Activated CD8-positive, alpha-beta memory T cell treated with anti-CD3 and anti-CD28 coated beads, Interleukin-2, amount 50 U/mL, for 24 hours (primary cell): ENCODE results near the gene NLGN3.
A peak's percentile ranks its signal among the peaks of the same experiment; 100 is the strongest.

Experiments used
- DNase-seq: peaks from one replicate; pipeline ENCODE4 v3.0.0-alpha.2; 2020; ENCODE audit errors: extremely low read depth

NLGN3 gene

DNA sequence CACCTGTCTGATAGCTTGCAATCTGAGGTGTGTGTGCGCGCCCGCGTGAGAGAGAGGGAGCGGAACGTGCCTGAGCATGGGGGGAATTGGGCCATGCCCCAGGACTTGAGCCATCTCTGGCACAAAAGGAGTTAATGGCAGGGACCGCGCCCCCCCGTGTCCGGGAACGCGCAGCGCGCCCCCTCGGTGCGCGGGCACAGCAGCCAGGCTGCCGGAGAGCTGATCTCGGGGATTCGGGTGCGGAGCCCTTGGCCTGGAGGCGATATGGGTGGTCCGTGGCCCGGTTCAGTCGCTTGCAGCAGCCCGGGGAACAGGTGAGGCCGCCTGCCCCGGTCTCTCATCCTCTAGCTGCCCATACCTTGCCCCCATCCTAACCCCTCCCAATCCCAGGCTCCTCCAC, at the start of gene NLGN3:
Gene NLGN3 (plus strand): TSS at position 191 of the 400 bp plus-strand sequence. CDS start 2,909 bp downstream, outside the sequence.
- DNase-seq = no peak

DNA sequence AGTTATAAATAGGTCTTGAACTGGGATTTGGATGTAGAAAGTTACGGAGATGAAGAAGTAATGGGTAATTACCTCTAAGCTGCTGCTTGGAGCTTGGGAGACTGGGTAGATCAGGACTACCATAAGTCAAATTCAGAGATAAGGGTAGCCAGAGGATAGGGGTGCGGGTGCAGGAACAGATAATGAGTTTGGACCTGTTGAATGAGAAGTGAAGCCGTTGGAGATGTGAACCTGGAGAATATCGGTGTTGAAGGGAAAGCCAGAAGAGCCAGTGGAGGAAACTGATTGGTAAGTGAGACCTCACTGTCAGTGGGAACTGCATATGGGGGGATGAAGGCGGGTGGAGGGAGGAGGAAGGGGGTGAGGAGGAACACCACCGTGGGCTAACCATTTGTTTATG, 49.6 kb upstream of the NLGN3 start:
- DNase-seq = no peak

DNA sequence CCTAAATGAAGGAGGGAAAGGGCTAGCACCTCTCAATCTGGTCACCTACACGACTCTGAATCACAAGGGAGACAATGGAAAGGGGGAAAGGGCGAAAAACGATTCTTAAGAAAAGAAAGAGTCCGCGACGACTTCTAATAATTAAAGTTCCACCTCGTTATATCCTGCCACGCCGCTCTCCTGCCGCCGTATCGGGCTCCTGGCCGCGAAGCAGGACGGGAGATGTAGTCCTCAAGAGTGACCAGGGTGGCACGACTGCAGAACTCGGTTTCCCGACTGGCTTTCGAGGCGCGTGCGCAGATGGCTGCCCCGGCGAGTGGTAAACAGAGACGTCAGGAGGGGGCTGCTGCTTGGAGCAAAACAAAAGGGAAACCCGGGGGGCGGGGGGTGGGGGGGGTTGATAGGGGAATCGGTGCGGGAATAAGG, 49.1 kb upstream of the NLGN3 start, which contains the start of gene FOXO4:
Gene FOXO4 (plus strand): TSS at position 297 of the 426 bp plus-strand sequence. CDS start 678 bp downstream, outside the sequence.
- DNase-seq = peak; percentile 59

DNA sequence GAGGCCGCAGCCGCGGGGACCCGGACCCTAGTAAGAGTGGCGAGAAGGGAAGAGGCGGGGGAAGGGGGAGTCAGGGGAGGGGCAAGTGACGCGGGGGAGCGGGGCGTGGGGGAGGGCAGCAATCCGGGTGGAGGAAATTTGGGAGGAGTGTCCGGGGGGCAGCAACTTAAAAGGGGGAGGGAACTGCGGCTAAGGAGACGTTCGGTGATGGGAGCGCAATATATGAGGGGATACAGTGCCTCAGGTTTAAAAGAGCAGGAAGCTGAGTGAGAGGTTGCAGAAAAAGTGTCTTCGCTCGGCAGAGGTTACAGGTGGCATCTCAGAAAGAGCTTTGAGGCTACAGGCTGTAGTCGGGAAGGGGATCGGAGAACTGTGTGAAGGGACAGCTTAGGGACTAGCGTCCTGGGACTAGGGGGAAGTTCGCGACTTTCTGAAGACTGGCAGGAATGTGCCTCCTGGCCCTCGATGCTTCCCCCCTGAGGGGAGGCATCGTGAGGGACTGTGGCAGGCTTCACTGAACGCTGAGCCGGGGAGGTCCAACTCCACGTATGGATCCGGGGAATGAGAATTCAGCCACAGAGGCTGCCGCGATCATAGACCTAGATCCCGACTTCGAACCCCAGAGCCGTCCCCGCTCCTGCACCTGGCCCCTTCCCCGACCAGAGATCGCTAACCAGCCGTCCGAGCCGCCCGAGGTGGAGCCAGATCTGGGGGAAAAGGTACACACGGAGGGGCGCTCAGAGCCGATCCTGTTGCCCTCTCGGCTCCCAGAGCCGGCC, 48.5 kb upstream of the NLGN3 start:
- DNase-seq = no peak

DNA sequence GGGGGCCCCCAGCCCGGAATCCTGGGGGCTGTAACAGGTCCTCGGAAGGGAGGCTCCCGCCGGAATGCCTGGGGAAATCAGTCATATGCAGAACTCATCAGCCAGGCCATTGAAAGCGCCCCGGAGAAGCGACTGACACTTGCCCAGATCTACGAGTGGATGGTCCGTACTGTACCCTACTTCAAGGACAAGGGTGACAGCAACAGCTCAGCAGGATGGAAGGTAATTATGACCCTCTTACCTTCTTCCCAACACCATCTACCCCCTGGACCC, 47.9 kb upstream of the NLGN3 start:
- no peak for DNase-seq

DNA sequence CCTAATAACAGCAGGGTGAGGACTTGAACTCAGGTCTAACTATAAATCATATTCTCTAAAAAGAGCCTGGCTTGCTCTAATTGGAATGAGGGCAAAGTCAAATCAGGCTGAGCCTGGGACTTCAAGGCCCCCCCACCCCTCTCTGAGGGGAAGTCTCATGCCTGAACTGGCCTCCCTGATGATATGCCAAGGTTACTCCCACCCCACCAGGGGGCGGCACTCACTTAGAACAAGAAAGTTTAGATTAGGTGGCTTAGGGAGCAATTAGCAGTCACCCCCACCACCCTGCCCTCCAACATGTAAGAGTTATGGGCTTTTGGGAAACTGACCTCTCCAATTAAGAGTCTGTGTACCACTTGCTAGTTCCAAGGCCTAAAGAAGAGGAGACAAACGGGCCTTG, 46.3 kb upstream of the NLGN3 start:
- DNase-seq = no peak

DNA sequence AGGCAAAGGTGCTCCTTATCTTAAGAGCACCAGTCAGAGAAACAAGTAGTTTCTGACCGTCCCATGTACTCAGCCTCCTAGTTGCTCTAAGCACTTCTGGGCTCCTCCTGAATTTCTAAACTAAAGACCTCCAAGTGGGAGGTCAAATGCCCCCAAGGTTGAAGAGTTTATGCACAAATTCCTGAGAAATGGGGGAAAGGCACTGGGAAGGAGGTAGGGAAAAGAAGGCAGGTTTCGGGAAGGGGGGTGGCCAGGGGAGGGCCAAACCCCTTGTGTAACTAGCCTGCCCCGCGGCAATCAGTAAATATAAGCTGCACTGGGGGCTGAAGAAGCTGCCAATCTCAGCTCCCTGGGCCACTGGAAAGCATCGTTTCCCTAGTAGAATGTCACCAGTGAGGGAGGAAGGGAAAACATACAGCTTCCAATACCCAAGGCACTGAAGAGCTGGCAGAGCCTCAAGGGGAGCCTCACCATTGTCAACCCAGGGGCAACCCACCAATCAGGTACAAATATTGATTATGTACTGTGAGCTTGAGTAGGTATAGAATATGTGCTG, 45.6 kb upstream of the NLGN3 start:
- no peak for DNase-seq

DNA sequence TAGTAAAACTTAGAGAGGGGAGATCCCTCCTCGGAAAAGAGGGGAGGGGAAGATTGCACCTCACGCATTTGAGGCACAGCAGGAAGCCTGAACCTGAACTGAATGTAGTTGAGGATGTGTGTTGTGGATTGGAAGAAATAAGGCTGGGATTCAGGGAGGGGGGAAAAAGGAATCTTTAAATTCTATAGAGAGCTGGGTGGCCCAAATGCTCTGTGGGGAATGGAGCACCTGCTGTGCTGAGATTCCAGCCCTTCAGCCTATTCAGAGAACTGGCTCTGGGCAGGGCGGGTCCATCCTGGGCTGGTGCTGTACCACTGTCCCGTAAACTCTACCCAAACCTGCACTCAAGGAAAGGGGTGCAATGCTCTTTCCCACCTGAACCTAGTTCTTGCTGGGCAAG, 44.9 kb upstream of the NLGN3 start:
- no peak for DNase-seq

DNA sequence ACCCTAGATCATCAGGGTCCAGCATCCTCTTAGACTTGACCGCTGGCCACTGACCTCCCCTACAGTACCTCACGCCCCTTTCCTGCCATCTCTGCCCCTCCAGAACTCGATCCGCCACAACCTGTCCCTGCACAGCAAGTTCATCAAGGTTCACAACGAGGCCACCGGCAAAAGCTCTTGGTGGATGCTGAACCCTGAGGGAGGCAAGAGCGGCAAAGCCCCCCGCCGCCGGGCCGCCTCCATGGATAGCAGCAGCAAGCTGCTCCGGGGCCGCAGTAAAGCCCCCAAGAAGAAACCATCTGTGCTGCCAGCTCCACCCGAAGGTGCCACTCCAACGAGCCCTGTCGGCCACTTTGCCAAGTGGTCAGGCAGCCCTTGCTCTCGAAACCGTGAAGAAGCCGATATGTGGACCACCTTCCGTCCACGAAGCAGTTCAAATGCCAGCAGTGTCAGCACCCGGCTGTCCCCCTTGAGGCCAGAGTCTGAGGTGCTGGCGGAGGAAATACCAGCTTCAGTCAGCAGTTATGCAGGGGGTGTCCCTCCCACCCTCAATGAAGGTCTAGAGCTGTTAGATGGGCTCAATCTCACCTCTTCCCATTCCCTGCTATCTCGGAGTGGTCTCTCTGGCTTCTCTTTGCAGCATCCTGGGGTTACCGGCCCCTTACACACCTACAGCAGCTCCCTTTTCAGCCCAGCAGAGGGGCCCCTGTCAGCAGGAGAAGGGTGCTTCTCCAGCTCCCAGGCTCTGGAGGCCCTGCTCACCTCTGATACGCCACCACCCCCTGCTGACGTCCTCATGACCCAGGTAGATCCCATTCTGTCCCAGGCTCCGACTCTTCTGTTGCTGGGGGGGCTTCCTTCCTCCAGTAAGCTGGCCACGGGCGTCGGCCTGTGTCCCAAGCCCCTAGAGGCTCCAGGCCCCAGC, 43.8 kb upstream of the NLGN3 start:
- no peak for DNase-seq

DNA sequence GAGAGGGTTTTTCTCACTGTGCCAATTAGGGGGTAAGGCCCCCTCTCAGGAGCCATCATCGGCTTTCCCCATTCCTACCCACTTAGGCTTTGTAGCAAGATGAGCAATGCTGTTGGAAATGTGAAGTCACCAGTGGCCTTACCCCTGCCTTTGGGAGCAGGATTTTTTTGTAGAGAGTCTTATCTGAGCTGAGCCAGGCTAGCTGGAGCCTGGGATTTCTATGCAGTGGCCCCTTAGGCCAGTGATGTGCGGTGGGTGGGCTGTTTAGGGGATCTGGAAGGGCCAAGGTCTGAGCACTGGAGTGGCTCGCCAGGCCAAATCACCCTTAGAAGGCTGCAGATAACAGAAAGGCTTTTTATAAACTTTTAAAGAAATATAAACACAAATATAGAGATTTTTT, 42.3 kb upstream of the NLGN3 start:
- DNase-seq = no peak

DNA sequence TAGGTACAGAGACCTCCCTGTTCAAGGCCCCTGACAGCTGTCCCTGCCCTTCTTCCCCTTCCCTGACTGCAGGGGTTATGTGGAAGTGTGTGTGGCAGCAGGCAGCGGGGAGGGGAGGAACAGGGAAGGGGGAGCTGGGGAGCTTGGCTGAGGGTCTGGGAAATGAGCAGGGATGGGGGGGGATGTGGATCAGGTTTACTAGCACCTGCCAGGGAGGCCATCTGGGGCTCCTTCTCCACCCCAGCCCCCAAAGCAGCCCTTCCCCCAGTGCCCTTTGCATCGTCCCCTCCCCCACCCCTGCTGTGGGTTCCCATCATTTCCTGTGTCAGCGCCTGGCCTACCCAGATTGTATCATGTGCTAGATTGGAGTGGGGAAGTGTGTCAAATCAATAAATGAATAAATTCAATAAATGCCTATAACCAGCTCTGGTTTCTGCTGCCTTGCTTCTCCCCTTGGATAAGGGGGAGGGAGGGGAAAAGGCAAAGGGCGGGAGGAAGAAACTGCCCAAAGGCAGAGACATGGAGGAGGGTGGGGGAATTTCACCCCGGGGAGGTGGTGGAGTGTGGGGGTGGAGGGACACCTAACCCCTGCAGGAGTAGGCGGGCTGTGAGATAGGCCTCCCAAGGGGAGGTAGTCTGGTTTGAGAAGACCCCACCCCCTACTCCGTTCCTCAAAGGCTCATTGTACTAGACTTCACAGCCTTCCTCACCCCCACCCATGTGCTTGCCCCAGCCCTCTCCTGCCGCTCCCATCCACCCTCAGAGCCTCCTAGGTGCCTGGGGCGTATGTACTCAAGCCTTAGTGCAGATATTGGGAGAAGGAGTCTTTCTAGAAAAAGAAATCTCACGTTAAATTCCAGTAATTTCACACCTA, 41.3 kb upstream of the NLGN3 start:
- DNase-seq = no peak

DNA sequence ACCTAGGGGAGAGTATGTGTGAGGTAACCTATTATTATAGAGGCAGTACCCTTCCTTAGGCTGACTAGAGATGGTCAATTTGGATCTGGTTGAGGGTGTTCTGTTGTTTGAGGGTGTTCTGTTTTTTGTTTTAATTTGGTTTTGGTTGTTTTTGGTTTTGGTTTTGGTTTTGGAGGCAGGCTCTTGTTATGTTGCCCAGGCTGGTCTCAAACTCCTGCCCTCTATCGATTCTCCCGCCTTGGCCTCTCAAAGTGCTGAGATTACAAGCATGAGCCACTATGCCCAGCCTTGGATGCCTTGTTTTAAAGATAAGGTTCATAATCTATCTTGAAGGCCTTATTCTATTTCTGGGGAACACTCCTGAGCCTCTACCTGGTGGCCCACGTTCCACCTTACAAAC, 39.0 kb upstream of the NLGN3 start:
- DNase-seq = no peak

DNA sequence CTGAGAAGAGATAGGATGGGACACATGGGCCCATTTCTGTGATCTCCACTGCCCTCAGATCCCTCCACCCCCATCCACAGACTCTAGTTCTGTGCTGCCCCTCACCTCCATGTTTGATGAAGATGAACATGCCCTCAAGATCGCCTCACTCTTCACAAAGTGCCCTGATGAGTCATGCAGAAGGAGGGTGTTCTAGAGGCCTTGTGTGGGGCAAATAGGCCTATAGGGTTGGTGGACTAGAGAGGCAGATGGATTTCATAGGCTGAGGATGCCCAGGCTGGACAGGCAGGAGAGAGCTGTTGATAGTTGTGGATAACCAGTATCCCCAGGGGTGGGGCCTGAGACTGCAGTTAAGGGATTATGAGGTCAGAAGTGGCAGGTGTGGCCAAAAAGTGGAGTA, 38.2 kb upstream of the NLGN3 start, which contains the start of gene CXorf65:
Gene CXorf65 (minus strand): TSS at position 314 of the 400 bp plus-strand sequence. CDS start 184 bp downstream, at position 130.
- no peak for DNase-seq

DNA sequence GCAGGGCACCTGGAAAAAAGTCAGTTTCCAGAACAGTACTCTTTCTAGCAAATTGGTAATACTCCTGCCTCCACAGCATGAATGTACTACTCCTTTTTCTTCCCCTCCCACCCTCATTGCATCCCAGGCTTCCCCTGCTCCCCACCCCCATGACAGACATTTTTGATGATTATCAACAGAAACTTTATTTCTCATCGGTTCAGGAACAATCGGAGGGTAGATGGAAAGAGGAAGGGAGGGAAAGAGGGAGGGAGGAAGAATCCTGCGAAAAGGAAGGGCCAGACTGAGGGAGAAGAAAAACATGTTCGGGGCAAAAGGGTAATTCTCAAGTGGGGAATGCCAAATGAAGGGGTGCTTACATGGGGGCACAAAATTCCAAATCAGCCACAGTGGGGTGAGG, 37.4 kb upstream of the NLGN3 start:
- DNase-seq = no peak

DNA sequence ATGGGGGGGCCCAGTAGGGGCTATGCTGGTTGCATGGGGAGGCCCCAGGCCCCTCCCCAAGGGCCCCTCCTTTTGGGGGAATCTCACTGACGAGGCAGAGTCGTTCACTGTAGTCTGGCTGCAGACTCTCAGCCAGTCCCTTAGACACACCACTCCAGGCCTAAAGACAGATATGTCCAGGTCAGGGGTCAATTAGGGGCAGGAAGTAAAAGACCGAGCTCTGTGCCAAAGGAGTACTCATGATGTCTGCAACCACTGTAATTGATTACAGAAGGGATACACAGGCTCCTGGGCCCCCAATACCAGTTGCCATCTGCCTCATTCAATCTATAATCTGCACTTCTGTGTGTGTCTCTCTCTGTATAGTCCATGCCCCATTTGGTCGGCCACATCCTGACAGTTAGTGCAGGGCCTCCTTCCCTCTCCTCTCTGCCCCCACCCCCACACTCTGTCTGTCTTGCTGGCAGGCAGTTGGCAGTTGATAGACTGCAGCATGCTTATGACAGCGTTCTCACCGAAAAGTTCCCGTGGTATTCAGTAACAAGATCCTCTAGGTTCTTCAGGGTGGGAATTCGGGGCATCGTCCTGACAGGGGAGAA, 36.8 kb upstream of the NLGN3 start:
- no peak for DNase-seq

DNA sequence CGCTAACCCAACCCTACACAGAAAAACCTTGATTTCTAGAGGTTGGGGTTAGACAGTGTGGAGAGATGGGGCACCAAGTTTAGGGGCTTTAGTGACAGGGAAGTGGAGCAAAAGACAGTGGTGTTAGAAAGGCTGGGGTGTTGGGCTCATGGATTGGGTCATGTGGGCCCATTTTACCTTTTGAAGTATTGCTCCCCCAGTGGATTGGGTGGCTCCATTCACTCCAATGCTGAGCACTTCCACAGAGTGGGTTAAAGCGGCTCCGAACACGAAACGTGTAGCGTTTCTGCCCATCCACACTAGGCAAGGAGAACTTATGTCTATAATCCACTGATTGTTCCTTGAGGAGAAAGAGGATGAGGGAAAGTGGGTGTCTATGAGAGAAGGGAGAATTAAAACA, 35.6 kb upstream of the NLGN3 start:
- DNase-seq = no peak

DNA sequence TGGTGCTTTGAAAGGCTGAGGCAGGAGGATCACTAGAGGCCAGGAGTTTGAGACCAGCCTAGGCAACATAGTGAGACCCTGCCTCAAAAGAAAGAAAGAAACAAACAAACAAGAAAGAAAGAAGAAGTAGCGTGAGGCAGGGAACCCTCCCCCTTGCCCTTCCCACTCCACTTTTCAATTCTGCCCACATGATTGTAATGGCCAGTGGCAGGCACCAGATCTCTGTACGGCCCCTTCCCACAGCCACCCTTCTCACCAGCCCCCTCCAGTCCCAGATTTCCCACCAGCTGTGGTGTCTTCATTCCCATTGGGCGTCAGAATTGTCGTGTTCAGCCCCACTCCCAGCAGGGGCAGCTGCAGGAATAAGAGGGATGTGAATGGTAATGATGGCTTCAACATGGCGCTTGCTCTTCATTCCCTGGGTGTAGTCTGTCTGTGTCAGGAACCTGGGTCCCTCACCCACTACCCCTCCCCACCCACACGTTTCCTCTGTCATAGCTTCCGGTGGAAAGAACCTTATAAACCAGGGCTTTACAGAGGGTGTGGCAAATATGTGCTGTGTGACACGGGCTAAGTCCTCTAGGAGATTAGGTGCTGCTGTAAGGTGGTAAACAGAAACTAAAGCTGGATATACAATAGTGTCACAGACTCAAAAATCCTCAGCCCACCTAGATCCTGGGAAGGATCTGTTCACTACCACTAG, 33.3 kb upstream of the NLGN3 start, which contains the start of gene IL2RG:
Gene IL2RG (minus strand): TSS at position 437 of the 703 bp plus-strand sequence. CDS start 38 bp downstream, at position 399.
- peak; percentile 60 for DNase-seq

DNA sequence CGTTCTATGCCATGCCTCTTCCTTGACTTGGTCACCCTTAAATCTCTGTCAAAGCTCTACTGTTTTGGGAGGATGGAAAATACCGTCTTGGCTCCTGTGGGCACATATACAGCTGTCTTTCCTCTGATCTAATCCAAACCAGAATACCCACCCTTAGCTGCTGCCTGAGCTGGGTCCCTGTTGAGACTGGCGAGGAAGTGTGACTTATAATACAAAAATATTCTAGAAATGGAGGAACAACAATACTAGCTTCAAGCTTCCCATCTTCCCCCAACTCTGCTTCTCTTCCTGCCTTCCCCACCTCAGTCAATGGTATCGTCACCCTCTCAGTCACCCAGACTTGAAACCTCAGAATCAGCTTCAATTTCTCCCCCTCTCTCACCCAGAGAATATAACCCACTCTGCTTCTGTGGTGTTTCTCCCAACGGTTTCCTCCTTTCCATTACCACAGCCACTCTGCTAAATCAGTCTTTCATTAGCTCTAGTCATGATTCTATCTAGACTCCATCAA, 32.7 kb upstream of the NLGN3 start:
- DNase-seq = no peak

DNA sequence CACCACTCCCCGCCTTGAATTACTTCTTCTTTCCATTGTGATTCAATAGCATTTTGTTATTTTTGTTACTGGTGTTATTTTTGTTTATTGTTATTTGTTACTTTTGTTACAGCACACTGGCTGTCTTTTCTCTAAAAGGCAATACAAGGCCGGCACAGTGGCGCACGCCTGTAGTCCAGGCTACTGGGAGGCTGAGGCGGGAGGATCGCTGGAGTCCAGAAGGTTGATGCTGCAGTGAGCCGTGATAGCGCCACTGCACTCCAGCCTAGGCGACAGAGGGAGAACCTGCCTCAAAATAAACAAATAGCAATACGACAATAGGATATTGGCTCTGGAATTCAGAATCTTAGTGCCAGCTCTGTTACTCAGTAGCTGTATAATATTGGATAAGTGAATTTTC, 27.3 kb upstream of the NLGN3 start:
- no peak for DNase-seq
